HG03575 (cell line): ENCODE measurements around the gene MYL6B.

Experiments
- ATAC-seq: cut with Tn5 transposase; IDR thresholded peaks from one replicate; pipeline ENCODE4 v1.9.1; 2021; ENCODE audit not compliant: unreplicated experiment, insufficient number of reproducible peaks, low FRiP score; ENCODE audit errors: extremely low read depth

The MYL6B gene

DNA sequence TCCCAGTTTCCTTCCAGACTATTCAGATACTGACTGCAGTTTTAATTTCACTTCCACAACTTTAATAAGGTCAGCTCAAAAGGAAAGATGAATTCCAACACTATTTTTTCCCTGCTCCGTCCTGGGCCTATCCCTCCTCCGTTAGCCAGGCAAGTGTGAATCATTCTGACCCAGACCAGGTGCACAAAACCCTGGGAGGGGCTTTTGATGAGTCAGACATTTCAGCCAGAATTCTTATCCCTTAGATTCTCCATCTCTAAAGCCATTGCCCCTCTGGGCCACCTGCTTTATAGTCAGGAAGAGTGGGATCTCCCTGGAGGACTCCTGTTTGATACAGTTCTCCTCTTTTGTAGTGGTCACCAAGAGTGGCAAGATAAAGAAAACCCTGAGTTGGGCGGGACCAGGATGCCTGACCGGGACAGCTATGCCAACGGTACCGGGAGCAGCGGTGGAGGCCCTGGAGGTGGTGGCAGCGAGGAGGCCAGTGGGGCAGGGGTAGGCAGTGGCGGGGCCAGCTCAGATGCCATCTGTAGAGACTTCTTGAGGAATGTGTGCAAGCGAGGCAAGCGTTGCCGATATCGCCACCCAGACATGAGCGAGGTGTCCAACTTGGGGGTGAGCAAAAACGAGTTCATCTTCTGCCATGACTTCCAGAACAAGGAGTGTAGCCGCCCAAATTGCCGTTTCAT lies 32.1 kb upstream of the MYL6B start:
- ATAC-seq = no peak

DNA sequence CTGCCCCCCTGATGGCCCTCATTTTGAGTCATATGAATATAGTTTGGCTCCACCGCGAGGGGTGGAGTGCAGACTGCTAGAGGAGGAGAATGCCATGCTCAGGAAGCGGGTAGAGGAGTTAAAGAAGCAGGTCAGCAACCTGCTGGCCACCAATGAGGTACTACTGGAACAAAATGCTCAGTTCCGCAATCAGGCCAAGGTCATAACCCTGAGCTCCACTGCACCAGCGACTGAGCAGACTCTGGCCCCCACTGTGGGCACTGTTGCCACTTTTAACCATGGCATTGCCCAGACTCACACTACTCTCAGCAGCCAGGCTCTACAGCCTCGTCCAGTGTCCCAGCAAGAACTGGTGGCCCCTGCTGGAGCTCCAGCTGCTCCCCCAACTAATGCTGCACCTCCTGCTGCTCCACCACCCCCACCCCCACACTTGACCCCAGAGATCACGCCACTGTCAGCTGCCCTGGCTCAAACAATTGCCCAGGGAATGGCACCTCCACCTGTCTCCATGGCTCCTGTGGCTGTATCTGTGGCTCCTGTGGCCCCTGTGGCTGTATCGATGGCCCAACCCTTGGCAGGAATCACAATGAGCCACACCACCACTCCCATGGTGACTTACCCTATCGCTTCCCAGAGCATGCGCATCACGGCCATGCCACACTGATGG lies 31.1 kb upstream of the MYL6B start:
- no peak for ATAC-seq

GRCh38 chr12:56122637-56123036 lies 29.8 kb upstream of the MYL6B start:
- ATAC-seq = no peak

GRCh38 chr12:56124133-56124532 lies 28.3 kb upstream of the MYL6B start:
- ATAC-seq = no peak

DNA sequence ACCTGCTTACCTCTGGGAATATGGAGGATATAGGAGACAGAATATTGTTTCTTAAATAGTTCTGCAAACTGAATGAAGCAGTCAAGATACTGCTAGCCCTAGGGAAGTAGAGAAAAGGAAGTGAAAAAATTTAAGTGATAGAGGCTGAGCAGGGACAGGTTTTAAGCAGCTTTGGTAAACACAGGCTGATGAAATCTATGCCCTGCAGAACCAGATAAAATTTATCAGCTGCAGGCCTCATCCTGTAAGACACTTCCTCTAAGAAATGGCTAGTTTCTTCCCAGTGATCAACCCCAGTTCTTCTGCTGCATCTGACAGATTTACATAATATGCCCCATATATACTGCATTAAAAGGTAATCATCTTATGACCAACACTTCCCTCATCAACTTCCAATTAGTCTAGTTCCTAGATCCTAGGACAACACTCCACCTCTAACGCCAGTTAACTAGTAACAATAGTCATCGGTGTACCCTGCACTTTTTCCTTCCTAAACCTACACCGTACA lies 25.6 kb upstream of the MYL6B start:
- no peak for ATAC-seq

GRCh38 chr12:56127485-56127887 lies 24.9 kb upstream of the MYL6B start:
- no peak for ATAC-seq

- ATAC-seq = peak; percentile 70
Observed at GRCh38 chr12:56127888-56128669, 24.3 kb upstream of the MYL6B start, which contains the start of gene ESYT1. TSS of gene ESYT1 (plus strand) at chr12:56128267. CDS start at chr12:56128320, 53 bp downstream.

DNA sequence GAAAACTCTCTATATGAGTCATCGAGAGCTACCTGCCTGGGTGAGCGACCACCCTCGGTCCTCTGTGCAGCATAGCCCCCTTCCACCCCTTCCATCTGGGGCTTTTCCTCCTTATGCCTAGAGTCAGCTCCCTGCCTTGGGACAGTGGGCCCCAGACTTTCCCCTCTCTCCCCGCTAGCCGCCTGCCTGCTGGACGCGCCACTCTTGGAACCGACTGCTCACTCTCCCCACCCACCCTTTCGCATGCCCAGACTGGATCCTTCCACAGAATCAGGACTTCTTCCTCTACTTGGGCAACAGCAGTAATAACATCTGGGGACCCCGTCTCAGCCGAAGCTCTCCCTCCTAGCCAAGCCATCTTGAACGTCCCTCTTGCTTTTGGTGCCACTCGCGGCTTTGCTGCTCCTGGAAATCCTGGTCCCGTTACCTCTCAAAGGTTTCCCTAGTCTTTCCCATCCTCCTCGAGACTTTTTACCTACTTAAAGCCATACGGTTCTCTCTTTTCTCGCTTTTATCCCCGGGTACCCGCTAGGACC lies 23.6 kb upstream of the MYL6B start:
- ATAC-seq = no peak

DNA sequence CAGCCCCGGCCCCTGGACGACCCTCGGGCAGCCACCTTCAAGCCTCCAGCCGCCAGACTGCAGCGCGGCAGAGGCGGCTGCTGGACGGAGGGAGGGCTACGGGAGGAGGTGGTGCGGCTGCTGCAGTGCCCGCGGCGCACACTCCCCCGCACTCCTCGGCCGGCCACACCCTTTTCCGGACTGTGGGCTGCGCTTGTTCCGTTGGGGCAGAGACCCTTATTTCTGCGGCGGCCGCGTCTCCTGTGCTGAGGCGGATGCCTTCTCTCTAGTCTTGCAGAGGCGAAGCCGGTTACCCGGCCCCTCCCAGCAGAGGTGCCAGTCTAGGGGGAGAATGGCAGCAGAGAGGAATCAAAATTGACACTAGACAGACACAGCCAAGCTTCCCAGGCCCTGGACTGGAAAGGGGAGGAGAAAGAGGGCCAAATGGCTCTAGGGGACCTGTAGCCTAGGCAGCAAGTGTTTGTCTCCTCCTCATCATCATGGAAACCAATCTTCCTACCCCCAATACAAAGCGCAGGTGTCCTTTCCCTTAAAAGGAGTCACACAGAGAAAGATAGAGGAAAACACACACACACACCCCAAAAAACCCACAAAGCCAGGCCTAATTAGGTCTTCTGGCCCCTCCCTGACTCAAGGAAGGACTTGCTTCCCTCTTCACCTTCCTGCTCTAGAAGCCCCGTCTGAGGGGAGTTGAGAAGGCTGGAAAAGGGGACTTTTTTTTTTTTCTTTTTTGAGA lies 23.0 kb upstream of the MYL6B start:
- no peak for ATAC-seq

- ATAC-seq = no peak
Observed at GRCh38 chr12:56129942-56130495, 22.4 kb upstream of the MYL6B start.

GRCh38 chr12:56130876-56131275 lies 21.5 kb upstream of the MYL6B start:
- ATAC-seq = no peak

- no peak for ATAC-seq
Observed at GRCh38 chr12:56134897-56135296, 17.5 kb upstream of the MYL6B start.

DNA sequence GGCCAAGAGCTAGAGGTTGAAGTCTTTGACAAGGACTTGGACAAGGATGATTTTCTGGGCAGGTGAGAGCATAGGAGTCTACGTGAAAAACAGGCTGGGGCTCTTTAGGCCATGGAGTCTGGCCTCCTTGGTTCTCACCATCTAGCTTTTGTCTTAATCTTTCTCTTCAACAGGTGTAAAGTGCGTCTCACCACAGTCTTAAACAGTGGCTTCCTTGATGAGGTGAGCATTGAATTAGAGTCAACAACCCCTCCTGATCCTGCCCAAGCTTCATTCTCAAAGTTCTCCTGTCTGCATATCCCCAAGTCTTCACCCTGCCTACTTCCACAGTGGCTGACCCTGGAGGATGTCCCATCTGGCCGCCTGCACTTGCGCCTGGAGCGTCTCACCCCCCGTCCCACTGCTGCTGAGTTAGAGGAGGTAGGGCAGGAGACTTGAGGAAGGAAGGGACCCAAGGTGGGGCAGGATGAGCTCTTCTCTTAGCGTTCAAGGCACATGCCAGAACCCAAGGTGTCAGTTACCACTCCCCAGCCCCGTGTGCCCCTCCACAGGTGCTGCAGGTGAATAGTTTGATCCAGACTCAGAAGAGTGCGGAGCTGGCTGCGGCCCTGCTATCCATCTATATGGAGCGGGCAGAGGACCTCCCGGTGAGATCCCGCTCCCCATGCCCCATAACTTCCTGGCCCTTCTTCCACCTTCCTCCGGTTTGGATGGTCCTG lies 14.4 kb upstream of the MYL6B start:
- no peak for ATAC-seq

DNA sequence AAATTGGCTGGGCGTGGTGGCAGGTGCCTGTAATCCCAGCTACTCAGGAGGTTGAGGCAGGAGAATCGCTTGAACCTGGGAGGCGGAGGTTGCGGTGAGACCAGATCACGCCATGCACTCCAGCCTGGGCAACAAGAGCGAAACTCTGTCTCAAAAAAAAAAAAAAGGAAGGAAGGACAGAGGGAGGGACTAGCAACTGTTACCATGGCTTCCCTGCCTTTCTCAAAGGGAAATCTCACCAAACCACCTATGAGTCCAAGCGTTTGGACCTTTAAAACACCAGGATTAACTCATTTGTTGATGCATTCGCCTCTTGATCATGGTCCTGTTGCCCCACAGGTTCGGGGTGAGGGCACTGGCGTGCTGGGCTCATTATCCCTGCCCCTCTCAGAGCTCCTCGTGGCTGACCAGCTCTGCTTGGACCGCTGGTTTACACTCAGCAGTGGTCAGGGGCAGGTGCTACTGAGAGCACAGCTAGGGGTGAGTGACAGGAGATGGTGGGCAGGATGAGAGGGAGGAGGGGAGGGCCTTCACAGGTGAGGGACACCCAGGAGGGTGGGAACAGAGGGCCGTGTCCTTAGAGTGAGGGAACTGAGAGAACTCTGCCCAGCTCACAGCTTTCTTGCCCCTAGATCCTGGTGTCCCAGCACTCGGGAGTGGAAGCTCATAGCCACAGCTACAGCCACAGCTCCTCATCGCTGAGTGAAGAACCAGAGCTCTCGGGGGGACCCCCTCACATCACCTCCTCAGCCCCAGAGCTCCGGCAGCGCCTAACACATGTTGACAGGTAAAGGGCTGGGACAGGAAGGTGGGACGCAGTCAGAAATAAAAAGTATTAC lies 10.2 kb upstream of the MYL6B start:
- no peak for ATAC-seq

DNA sequence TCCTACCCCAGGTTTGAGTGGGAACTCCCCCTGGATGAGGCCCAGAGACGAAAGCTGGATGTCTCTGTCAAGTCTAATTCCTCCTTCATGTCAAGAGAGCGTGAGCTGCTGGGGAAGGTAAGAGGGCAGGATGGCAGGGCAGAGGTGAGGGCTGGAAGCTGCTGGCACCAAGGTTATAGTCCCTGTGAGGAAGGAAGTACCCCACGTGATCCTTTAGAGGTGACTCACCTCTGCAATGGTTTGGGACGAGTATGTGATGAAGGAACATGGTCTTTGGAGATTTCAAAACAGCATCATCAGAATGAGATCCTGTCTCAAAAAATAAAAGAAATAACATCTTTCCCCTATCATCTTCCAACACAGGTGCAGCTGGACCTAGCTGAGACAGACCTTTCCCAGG lies 9.2 kb upstream of the MYL6B start:
- no peak for ATAC-seq

- ATAC-seq = no peak
Observed at GRCh38 chr12:56143870-56144269, 8.5 kb upstream of the MYL6B start.

DNA sequence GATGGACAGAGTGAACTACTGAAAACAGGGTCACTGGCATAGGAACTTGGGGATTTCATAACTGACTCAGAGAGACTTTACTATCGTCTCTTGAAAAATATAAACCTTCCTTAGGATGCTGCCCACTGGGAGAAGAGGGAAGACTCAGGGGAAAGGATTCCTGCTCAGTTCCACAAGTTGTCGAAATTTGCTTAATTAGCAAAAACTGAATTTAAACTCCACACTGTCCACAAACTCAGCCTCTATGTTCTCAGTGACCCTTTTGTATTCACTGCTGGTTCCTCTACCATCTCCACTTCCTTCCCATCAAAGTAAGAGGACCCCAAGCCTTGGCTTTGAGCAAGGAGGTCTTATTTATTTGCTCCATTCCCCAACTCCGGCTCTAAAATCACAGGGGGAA lies 7.2 kb upstream of the MYL6B start:
- no peak for ATAC-seq
